ENCODE data around the gene CTNNBL1. TPM values are rescaled to one million over a fixed set of nuclear protein-coding genes. Genes with fewer than 3 reads are reported as not detected.

Gene CTNNBL1
- total and polyA plus RNA-seq, 9 donors = 21.9 to 38.4 (median 32.9) TPM

DNA sequence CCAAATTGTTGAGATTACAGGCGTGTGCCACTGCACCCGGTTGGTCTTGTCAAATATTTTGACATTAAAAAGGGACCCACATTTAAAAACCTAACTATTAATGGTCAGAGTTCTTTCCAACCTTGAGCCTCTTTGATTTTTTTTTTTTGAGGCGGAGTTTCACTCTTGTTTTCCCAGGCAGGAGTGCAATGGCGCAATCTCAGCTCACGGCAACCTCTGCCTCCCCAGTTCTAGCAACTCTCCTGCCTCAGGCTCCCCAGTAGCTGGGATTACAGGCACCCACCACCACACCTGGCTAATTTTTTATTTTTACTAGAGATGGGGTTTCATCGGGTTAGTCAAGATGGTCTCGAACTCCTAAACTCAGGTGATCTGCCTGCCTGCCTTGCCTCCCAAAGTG lies 31.3 kb downstream of the CTNNBL1 start:
- Histone ChIP-seq H3K4me3 (ENCODE audit: low read length) (no peak overlapping the region), H3K9me3 (replicated peaks; ENCODE audit: control insufficient read depth, low read depth, low read length) (peaks cover 6% of the 10 kb centered on the region), H3K27me3 (ENCODE audit: control insufficient read depth, insufficient read depth, low read length) (no peaks in the 10 kb centered on the region), H3K36me3 (ENCODE audit: control insufficient read depth, insufficient read depth, low read length) (no peaks in the 10 kb centered on the region), H3K27ac (ENCODE audit: low read length) (no peak overlapping the region), H3K4me1 (ENCODE audit: control insufficient read depth, insufficient read depth, low read length) (peaks cover 3% of the 10 kb centered on the region)
- WGBS (ENCODE audit: insufficient coverage) = 100% methylated on average over 2 of the region's 7 CpGs
- no peak for DNase-seq

DNA sequence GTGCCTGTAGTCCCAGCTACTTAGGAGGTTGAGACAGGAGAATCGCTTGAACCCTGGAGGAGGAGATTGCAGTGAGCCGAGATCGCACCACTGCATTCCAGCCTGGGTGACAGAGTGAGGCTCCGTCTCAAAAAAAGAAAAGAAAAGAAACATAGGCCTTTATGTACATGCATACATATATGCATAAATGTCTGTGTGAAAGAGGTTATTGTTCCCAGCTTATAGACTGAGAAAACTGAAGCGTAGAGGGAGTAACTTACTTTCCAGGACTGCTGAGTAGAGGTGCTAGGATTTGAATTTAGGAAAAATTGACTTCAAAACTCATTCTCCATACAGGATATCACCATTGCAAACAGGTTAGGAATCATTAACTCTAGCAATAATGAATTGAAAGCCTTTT lies 32.0 kb downstream of the CTNNBL1 start:
- no peak overlapping the region for H3K4me3 ChIP-seq (ENCODE audit: low read length)
- H3K27ac ChIP-seq (ENCODE audit: low read length) = no peak overlapping the region
- peaks cover 5% of the 10 kb centered on the region for H3K9me3 ChIP-seq (replicated peaks; ENCODE audit: control insufficient read depth, low read depth, low read length)
- no peaks in the 10 kb centered on the region for H3K27me3 ChIP-seq (ENCODE audit: control insufficient read depth, insufficient read depth, low read length)
- peaks cover 3% of the 10 kb centered on the region for H3K4me1 ChIP-seq (ENCODE audit: control insufficient read depth, insufficient read depth, low read length)
- no CpG with 5 or more reads among the region's 5 CpGs for WGBS (ENCODE audit: insufficient coverage)
- no peak for DNase-seq
- H3K36me3 ChIP-seq (ENCODE audit: control insufficient read depth, insufficient read depth, low read length) = no peaks in the 10 kb centered on the region

DNA sequence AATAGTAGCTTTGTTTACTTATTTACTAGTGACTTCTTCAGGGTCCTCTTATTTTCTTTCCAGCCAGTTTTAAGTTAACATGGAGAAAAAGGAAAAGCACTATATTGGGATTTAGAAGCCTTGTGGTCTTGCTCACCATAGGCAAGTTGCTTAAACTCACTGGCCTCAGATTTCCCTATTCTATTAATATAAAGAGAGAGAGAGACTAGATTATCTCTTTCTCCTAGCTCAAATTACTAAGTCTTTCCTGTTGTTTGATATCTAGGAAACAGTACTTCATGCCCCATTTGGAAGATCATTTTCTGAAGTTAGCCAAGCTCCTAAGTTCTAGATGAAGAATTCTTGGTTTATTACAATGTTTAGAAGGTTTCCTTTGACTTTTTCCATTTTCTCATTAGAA lies 32.5 kb downstream of the CTNNBL1 start:
- Histone ChIP-seq H3K36me3 (ENCODE audit: control insufficient read depth, insufficient read depth, low read length) (no peaks in the 10 kb centered on the region), H3K27ac (ENCODE audit: low read length) (no peak overlapping the region), H3K4me1 (ENCODE audit: control insufficient read depth, insufficient read depth, low read length) (peaks cover 3% of the 10 kb centered on the region)

DNA sequence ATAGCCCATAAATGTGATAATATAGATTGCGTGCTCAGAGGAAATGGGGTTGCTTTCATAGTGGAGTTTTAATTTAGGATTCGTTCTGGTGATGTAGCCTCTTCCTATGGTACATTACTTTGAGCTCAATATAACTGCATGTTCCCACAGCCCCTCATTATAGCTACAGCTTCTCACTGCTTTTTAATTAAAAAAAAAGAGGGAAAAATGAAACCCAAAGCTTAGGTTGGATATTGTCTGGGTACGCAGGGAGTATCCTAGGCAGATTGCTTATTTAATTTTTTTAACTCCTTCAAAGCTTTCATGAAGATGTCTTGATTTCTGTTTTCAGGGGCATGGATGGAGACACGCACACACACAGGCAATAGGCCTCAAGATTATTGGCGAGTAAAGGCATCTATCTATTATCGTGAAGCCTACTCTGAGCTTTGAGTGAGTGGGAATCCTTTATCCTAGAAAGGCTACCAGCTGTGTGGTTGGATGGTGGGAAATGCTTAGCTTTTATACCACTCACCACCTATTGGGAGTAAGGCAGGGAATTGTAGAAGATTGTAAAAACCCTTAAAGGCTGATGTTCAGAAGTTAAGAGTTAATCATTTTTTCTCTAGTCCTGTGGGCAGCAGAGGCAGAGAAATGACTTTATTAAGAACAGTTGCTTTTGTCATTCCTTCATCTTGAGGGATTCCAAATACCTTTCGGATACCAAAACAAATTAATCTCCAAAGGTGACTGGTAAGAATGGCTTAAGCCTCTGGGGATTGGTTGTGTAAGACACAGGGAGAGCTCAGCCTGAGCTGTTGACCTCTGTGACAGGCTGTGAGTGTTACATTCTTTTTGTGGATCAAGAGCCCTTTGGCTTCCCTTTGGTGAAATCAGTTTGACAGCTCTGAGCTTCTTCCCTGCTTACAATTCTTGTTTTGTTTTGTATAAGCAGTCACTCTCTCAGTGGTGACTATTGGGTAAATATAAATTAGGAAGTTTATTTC lies 33.4 kb downstream of the CTNNBL1 start:
- no peak for DNase-seq
- Histone ChIP-seq H3K4me1 (ENCODE audit: control insufficient read depth, insufficient read depth, low read length) (peaks cover 3% of the 10 kb centered on the region), H3K27ac (ENCODE audit: low read length) (no peak overlapping the region), H3K9me3 (replicated peaks; ENCODE audit: control insufficient read depth, low read depth, low read length) (no peaks in the 10 kb centered on the region), H3K36me3 (ENCODE audit: control insufficient read depth, insufficient read depth, low read length) (no peaks in the 10 kb centered on the region), H3K27me3 (ENCODE audit: control insufficient read depth, insufficient read depth, low read length) (no peaks in the 10 kb centered on the region), H3K4me3 (ENCODE audit: low read length) (no peak overlapping the region)
- WGBS (ENCODE audit: insufficient coverage) = no CpG with 5 or more reads among the region's 7 CpGs

More for the DNA sequence above, 32.5 kb downstream of the CTNNBL1 start:
- Histone ChIP-seq H3K4me3 (ENCODE audit: low read length) (no peak overlapping the region), H3K9me3 (replicated peaks; ENCODE audit: control insufficient read depth, low read depth, low read length) (peaks cover 3% of the 10 kb centered on the region), H3K27me3 (ENCODE audit: control insufficient read depth, insufficient read depth, low read length) (no peaks in the 10 kb centered on the region)
- peak; percentile 17 for DNase-seq

DNA sequence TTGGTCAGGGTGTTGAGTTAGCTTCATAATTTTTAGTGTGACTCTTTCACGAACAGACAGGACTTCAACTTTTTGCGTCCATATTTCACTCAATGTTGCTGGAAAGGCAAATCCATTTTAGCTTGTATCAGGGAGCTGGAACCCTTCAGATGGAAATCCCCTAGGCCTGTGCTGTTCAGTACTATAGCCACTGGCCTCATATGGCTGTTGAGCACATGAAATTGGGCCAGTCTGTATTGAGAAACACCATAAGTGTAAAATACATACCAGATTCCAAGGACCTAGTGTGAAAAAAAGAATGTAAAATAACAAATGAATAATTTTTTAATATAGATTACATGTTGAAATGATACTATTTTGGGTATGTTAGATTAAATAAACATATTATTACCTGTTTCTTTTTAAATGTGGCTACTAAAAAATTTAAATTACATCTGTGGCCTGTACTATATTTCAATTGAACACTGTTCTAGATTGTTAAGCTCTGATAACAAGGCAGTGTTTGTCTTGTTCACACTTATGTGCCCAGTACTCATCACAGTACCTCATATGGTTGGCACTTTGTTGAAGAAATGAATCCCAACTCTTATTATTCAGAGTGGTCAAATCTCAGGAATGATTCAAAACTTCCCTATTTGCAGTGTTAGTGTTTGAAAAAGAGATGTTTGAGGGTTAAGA lies 34.3 kb downstream of the CTNNBL1 start:
- DNase-seq = no peak
- H3K4me3 ChIP-seq (ENCODE audit: low read length) = no peak overlapping the region
- 100% methylated on average over 2 of the region's 2 CpGs for WGBS (ENCODE audit: insufficient coverage)
- H3K4me1 ChIP-seq (ENCODE audit: control insufficient read depth, insufficient read depth, low read length) = peaks cover 3% of the 10 kb centered on the region
- H3K36me3 ChIP-seq (ENCODE audit: control insufficient read depth, insufficient read depth, low read length) = peaks cover 3% of the 10 kb centered on the region
- no peak overlapping the region for H3K27ac ChIP-seq (ENCODE audit: low read length)
- H3K27me3 ChIP-seq (ENCODE audit: control insufficient read depth, insufficient read depth, low read length) = no peaks in the 10 kb centered on the region
- H3K9me3 ChIP-seq (replicated peaks; ENCODE audit: control insufficient read depth, low read depth, low read length) = no peaks in the 10 kb centered on the region

DNA sequence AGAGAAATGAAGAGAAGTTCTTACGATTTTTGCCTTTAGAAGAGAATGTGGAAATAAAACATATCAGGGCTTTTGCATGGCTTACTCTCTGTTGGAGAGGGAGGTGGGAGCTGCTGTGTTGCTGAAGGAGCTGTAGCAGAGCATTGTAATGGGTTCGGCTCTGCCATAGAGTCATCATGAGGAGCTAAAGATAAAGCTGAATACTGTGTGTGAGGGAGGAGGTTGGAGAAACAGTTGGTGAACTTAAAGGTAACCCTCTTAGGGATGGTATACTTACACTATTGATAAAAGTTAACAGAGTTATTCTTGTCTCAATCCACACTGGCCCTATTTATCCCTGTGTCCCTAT lies 34.8 kb downstream of the CTNNBL1 start:
- Histone ChIP-seq H3K9me3 (replicated peaks; ENCODE audit: control insufficient read depth, low read depth, low read length) (no peaks in the 10 kb centered on the region), H3K4me3 (ENCODE audit: low read length) (no peak overlapping the region), H3K27me3 (ENCODE audit: control insufficient read depth, insufficient read depth, low read length) (no peaks in the 10 kb centered on the region), H3K27ac (ENCODE audit: low read length) (no peak overlapping the region), H3K4me1 (ENCODE audit: control insufficient read depth, insufficient read depth, low read length) (peaks cover 3% of the 10 kb centered on the region), H3K36me3 (ENCODE audit: control insufficient read depth, insufficient read depth, low read length) (peaks cover 8% of the 10 kb centered on the region)
- no peak for DNase-seq
- 83% methylated on average over 2 of the region's 2 CpGs for WGBS (ENCODE audit: insufficient coverage)

DNA sequence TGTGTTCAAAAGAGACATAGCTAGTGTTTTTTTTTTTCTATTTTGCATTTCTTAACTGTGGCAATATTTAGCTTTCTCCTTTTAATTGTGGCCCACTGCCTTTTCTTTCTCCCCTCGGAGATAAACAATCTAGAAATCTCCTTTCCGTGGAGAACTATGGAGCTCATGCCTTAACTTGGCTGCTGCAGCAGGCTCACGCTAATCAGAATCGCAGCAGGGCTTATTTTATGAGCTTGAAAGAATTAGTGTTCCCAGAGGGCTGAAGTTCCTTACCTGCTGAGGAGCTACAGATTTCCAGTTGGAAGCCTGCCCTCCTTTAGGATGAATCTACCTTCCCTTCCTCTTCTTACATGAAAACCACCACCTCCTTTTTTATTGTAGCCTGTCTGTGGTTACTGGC lies 35.6 kb downstream of the CTNNBL1 start:
- H3K4me1 ChIP-seq (ENCODE audit: control insufficient read depth, insufficient read depth, low read length) = peaks cover 3% of the 10 kb centered on the region
- DNase-seq = peak; percentile 6
- H3K36me3 ChIP-seq (ENCODE audit: control insufficient read depth, insufficient read depth, low read length) = peaks cover 11% of the 10 kb centered on the region
- H3K9me3 ChIP-seq (replicated peaks; ENCODE audit: control insufficient read depth, low read depth, low read length) = no peaks in the 10 kb centered on the region
- no peak overlapping the region for H3K27ac ChIP-seq (ENCODE audit: low read length)
- H3K27me3 ChIP-seq (ENCODE audit: control insufficient read depth, insufficient read depth, low read length) = no peaks in the 10 kb centered on the region
- WGBS (ENCODE audit: insufficient coverage) = 0% methylated on average over 1 of the region's 4 CpGs
- no peak overlapping the region for H3K4me3 ChIP-seq (ENCODE audit: low read length)

DNA sequence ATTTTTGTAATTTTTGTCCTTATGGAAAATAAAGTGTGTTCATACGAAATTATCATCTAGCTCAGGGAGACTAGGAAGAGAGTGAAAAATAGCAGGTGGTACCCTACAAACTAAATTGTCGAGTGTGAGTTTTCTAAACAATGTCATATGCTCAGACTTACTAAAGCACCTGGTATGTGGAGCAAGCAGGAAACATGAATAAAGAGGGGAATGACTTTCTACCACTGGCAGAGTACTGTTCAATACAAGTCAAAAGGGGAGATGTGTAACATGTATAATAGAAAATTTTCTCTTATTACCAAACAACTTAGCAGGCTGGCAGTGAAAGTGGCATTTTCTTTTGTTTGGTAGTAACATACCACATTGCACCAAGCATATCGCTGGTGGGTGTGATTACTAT lies 36.1 kb downstream of the CTNNBL1 start:
- no peak for DNase-seq
- Histone ChIP-seq H3K4me1 (ENCODE audit: control insufficient read depth, insufficient read depth, low read length) (peaks cover 3% of the 10 kb centered on the region), H3K9me3 (replicated peaks; ENCODE audit: control insufficient read depth, low read depth, low read length) (no peaks in the 10 kb centered on the region), H3K27ac (ENCODE audit: low read length) (no peak overlapping the region), H3K4me3 (ENCODE audit: low read length) (no peak overlapping the region), H3K36me3 (ENCODE audit: control insufficient read depth, insufficient read depth, low read length) (peaks cover 11% of the 10 kb centered on the region), H3K27me3 (ENCODE audit: control insufficient read depth, insufficient read depth, low read length) (no peaks in the 10 kb centered on the region)
- WGBS (ENCODE audit: insufficient coverage) = no CpG with 5 or more reads among the region's 3 CpGs

DNA sequence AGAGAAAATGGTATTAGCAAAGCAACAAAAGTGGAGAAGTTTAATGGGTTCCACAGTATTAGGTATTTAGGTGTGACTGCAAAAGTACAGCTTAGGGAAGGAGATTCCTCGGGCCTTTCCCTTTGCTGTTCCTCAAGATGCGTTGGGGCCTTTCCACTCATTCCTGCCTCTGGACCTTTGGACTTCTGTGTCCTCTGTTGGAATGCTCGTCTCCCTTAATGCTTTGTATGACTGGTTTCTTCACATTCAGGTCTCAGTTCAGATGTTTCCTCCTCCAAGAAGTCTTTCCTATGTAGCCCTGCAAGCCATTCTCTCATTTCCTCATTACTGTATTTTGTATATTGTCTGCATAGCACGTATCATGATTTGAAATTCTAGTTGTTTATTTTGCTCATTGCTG lies 39.6 kb downstream of the CTNNBL1 start:
- 75% methylated on average over 1 of the region's 4 CpGs for WGBS (ENCODE audit: insufficient coverage)
- DNase-seq = no peak
- H3K27ac ChIP-seq (ENCODE audit: low read length) = no peak overlapping the region
- H3K4me1 ChIP-seq (ENCODE audit: control insufficient read depth, insufficient read depth, low read length) = no peaks in the 10 kb centered on the region
- H3K27me3 ChIP-seq (ENCODE audit: control insufficient read depth, insufficient read depth, low read length) = no peaks in the 10 kb centered on the region
- H3K9me3 ChIP-seq (replicated peaks; ENCODE audit: control insufficient read depth, low read depth, low read length) = peaks cover 5% of the 10 kb centered on the region
- peaks cover 28% of the 10 kb centered on the region for H3K36me3 ChIP-seq (ENCODE audit: control insufficient read depth, insufficient read depth, low read length)
- no peak overlapping the region for H3K4me3 ChIP-seq (ENCODE audit: low read length)

DNA sequence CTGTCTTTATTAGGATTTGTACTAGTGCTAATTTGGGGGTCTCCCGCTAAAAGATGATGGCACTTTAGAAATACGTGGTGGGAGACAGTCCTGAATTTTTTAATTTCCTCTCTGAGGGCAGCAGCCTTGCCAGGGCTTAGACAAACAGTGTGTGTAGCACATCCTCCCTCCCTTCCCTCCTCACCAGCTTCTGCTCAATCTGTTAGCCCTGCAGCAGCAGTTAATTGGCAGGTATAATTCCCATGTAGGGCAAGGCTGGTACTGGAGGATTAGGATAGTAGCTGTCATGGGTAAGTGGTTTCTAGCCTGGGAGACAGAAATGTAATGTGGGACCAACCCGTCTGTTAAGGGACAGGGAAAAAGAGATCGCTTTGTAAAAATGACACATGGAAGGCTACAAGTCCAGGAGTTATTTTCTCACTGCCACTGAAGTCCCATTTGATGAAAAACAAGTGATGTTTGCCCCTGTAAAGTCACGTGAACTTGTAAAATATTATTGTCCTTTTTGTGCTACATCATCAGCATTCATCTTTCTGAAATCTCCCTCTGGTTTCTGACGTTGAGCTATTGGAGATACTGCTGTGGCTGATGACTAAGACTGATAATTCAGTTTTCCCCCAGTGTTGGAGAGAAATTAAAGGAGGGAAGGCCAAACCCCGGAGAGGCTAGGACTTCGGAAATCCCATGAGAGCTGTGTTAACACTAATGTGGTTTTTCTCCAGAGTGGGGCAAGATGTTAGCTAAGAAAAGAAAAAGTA lies 40.6 kb downstream of the CTNNBL1 start:
- DNase-seq = no peak
- H3K36me3 ChIP-seq (ENCODE audit: control insufficient read depth, insufficient read depth, low read length) = peaks cover 32% of the 10 kb centered on the region
- H3K27ac ChIP-seq (ENCODE audit: low read length) = no peak overlapping the region
- no peaks in the 10 kb centered on the region for H3K4me1 ChIP-seq (ENCODE audit: control insufficient read depth, insufficient read depth, low read length)
- no peaks in the 10 kb centered on the region for H3K27me3 ChIP-seq (ENCODE audit: control insufficient read depth, insufficient read depth, low read length)
- no peak overlapping the region for H3K4me3 ChIP-seq (ENCODE audit: low read length)
- peaks cover 5% of the 10 kb centered on the region for H3K9me3 ChIP-seq (replicated peaks; ENCODE audit: control insufficient read depth, low read depth, low read length)
- 68% methylated on average over 5 of the region's 8 CpGs for WGBS (ENCODE audit: insufficient coverage)
